NK-92 (cell line): Measurements from ENCODE around the gene NFIB.

Experiments used
- DNase-seq: peaks from one replicate; lab custom pipeline; 2025; ENCODE audit not compliant: unreplicated experiment; lab: John Stamatoyannopoulos, UW

The NFIB gene

GRCh38 chr9:14158916-14159315, 155.0 kb downstream of the NFIB start:
- DNase-seq = no peak

GRCh38 chr9:14158136-14158813, 155.7 kb downstream of the NFIB start:
- DNase-seq = no peak

- DNase-seq = no peak
These were observed 156.8 kb downstream of the NFIB start for GRCh38 chr9:14157191-14157590.

GRCh38 chr9:14156046-14156445, 157.9 kb downstream of the NFIB start:
- no peak for DNase-seq

- DNase-seq = no peak
These were observed 158.7 kb downstream of the NFIB start for GRCh38 chr9:14155237-14155636.

GRCh38 chr9:14153310-14153720, 160.6 kb downstream of the NFIB start:
- no peak for DNase-seq

- no peak for DNase-seq
These were observed 162.5 kb downstream of the NFIB start for GRCh38 chr9:14151451-14151850.

GRCh38 chr9:14148501-14149103, 165.3 kb downstream of the NFIB start:
- no peak for DNase-seq

- DNase-seq = no peak
These were observed 166.2 kb downstream of the NFIB start for GRCh38 chr9:14147738-14148137.

GRCh38 chr9:14146201-14146874, 167.6 kb downstream of the NFIB start:
- no peak for DNase-seq

- no peak for DNase-seq
These were observed 169.7 kb downstream of the NFIB start for GRCh38 chr9:14144215-14144614.

- DNase-seq = no peak
These were observed 172.2 kb downstream of the NFIB start for GRCh38 chr9:14141699-14142098.

- no peak for DNase-seq
These were observed 173.7 kb downstream of the NFIB start for GRCh38 chr9:14140096-14140697.

GRCh38 chr9:14139287-14139686, 174.7 kb downstream of the NFIB start:
- DNase-seq = no peak

- no peak for DNase-seq
These were observed 177.1 kb downstream of the NFIB start for GRCh38 chr9:14136646-14137370.

- no peak for DNase-seq
These were observed 177.8 kb downstream of the NFIB start for GRCh38 chr9:14136047-14136635.

- no peak for DNase-seq
These were observed 178.5 kb downstream of the NFIB start for GRCh38 chr9:14135421-14135820.

GRCh38 chr9:14133394-14133793, 180.5 kb downstream of the NFIB start:
- DNase-seq = no peak

- no peak for DNase-seq
These were observed 181.2 kb downstream of the NFIB start for GRCh38 chr9:14132775-14133174.

- no peak for DNase-seq
These were observed 182.4 kb downstream of the NFIB start for GRCh38 chr9:14131356-14132088.
